SK-N-SH treated with all-trans-retinoic acid at 6 μM for 48 hours (cell line): ENCODE results near the gene CDC42.

Source experiments
- CREB5 ChIP-seq: fragments of 250-450 bp; sonication (Bioruptor Pico); IDR thresholded peaks from 2 replicates; pipeline ENCODE4 v1.5.1; 2020; ENCODE audit warnings: low read depth, mild to moderate bottlenecking, moderate library complexity
- CSRNP3 ChIP-seq: fragments of 250-450 bp; sonication (Bioruptor Pico); IDR thresholded peaks from 2 replicates; pipeline ENCODE4 v1.5.1; 2021; ENCODE audit warnings: mild to moderate bottlenecking, moderate library complexity
- GLIS3 ChIP-seq: fragments of 250-450 bp; sonication (Bioruptor Pico); IDR thresholded peaks from 2 replicates; pipeline ENCODE4 v1.5.0; 2020; ENCODE audit warnings: mild to moderate bottlenecking, moderate library complexity
- PATZ1 ChIP-seq: fragments of 250-450 bp; sonication (Bioruptor Pico); IDR thresholded peaks from 2 replicates; pipeline ENCODE4 v1.8.0; 2020; ENCODE audit warnings: mild to moderate bottlenecking, moderate library complexity, borderline replicate concordance
- RARB ChIP-seq: fragments of 250-450 bp; sonication (Bioruptor Pico); IDR thresholded peaks from 2 replicates; pipeline ENCODE4 v1.8.0; 2021; ENCODE audit warnings: mild to moderate bottlenecking, moderate library complexity
- SNAI2 ChIP-seq: fragments of 250-450 bp; sonication (Bioruptor Pico); IDR thresholded peaks from 2 replicates; pipeline ENCODE4 v1.5.0; 2020; ENCODE audit warnings: mild to moderate bottlenecking, moderate library complexity
- TOX ChIP-seq: fragments of 250-450 bp; sonication (Bioruptor Pico); IDR thresholded peaks from 2 replicates; pipeline ENCODE4 v1.8.0; 2021; ENCODE audit warnings: mild to moderate bottlenecking, moderate library complexity, borderline replicate concordance
- ZFP30 ChIP-seq: fragments of 450-650 bp; formaldehyde crosslinking; IDR thresholded peaks from 2 replicates; pipeline ENCODE4 v1.5.0; 2022; ENCODE audit warnings: mild to moderate bottlenecking, moderate library complexity

- TF ChIP-seq RARB (no peak), CREB5 (CRISPR knock-in tag) (no peak), TOX (CRISPR knock-in tag) (no peak), SNAI2 (no peak), GLIS3 (CRISPR knock-in tag) (no peak), PATZ1 (CRISPR knock-in tag) (no peak), CSRNP3 (CRISPR knock-in tag) (no peak), ZFP30 (CRISPR knock-in tag) (no peak)
Measured at GRCh38 chr1:22110016-22110415, 57.5 kb downstream of the CDC42 start.
